Ascending aorta (tissue), 2 donors: Measurements from ENCODE around the gene PTPN1. TPM values are rescaled to one million over a fixed set of nuclear protein-coding genes. Genes with fewer than 3 reads are reported as not detected.

Experiments
- DNase-seq, 2 donors: peaks; one replicate each; pipeline ENCODE4 v3.0.0-alpha.2; 2019; ENCODE audit warnings: low spot score in 2 of 2
- H3K27ac ChIP-seq, 2 donors: fragments of 200-600 bp; sonication (generic); one replicate each; pipeline ENCODE4 v1.5.1; 2016 to 2017; ENCODE audit warnings: mild to moderate bottlenecking in 1 of 2
- H3K27me3 ChIP-seq: fragments of 200-600 bp; sonication (generic); one replicate; pipeline ENCODE4 v1.5.1; 2017
- H3K36me3 ChIP-seq, 2 donors: fragments of 200-600 bp; sonication (generic); one replicate each; pipeline ENCODE4 v1.5.1; 2016
- H3K4me1 ChIP-seq, 2 donors: fragments of 200-600 bp; sonication (generic); one replicate each; pipeline ENCODE4 v1.5.1; 2016 to 2017; ENCODE audit warnings: mild to moderate bottlenecking in 1 of 2
- H3K4me3 ChIP-seq, 2 donors: fragments of 200-600 bp; sonication (generic); one replicate each; pipeline ENCODE4 v1.5.1; 2016 to 2017; ENCODE audit warnings: mild to moderate bottlenecking in 1 of 2
- H3K9me3 ChIP-seq, 2 donors: fragments of 200-600 bp; sonication (generic); one replicate each; pipeline ENCODE4 v1.5.1; 2016
- CTCF ChIP-seq, 3 experiments: fragments of 200-600 bp in 2 of 3; fragments of 450-650 bp in 1 of 3; sonication (generic) in 2 of 3; IDR thresholded peaks; one replicate each; pipeline ENCODE4 v1.5.1; 2016 to 2019; ENCODE audit warnings: antibody characterized with exemption in 3 of 3, mild to moderate bottlenecking in 1 of 3, moderate library complexity in 1 of 3
- intact Hi-C: fragments of 100-400 bp; cut with DNase I; formaldehyde crosslinking; loops from one replicate; pipeline ENCODE4 v1.15.1; 2023
- total RNA-seq: library from RNA; depleted of rRNA; stranded (reverse); fragments of >200 nt; gene quantifications from one replicate; pipeline ENCODE4 v1.1.0, GENCODE V29; 2016

Gene PTPN1
- total RNA-seq, 1 donor from 2014 or later: 30.2 TPM

- H3K27ac ChIP-seq: no peak overlapping the region
- H3K36me3 ChIP-seq: no peaks in the 10 kb centered on the region
- H3K4me3 ChIP-seq: no peak overlapping the region
- DNase-seq: no peak
- no peaks in the 10 kb centered on the region for H3K4me1 ChIP-seq
- H3K27me3 ChIP-seq: no peaks in the 10 kb centered on the region
- no peak for TF ChIP-seq CTCF (IDR thresholded peaks at IDR 0.05)
- intact Hi-C loops: no loop called here
- no peaks in the 10 kb centered on the region for H3K9me3 ChIP-seq
Observed at GRCh38 chr20:50602432-50603088, 92.4 kb downstream of the PTPN1 start.

GRCh38 chr20:50604451-50604850 is 94.3 kb downstream of the PTPN1 start:
- intact Hi-C loops: no loop called here
- H3K27ac ChIP-seq: no peak overlapping the region
- TF ChIP-seq CTCF (IDR thresholded peaks at IDR 0.05): no peak
- no peaks in the 10 kb centered on the region for H3K36me3 ChIP-seq
- H3K9me3 ChIP-seq: no peaks in the 10 kb centered on the region
- no peak overlapping the region for H3K4me3 ChIP-seq
- no peaks in the 10 kb centered on the region for H3K27me3 ChIP-seq
- no peak for DNase-seq
- no peaks in the 10 kb centered on the region for H3K4me1 ChIP-seq

- TF ChIP-seq CTCF (IDR thresholded peaks at IDR 0.05): no peak
- Histone ChIP-seq H3K27me3 (no peaks in the 10 kb centered on the region), H3K4me1 (no peaks in the 10 kb centered on the region), H3K9me3 (no peaks in the 10 kb centered on the region), H3K36me3 (no peaks in the 10 kb centered on the region), H3K27ac (no peak overlapping the region), H3K4me3 (no peak overlapping the region)
- no peak for DNase-seq
- intact Hi-C loops: no loop called here
Observed at GRCh38 chr20:50605136-50605535, 95.0 kb downstream of the PTPN1 start.

GRCh38 chr20:50607436-50607835 is 97.3 kb downstream of the PTPN1 start:
- H3K9me3 ChIP-seq: no peaks in the 10 kb centered on the region
- DNase-seq: no peak
- no peak overlapping the region for H3K4me3 ChIP-seq
- no peak overlapping the region for H3K27ac ChIP-seq
- H3K4me1 ChIP-seq: no peaks in the 10 kb centered on the region
- no peaks in the 10 kb centered on the region for H3K27me3 ChIP-seq
- no peaks in the 10 kb centered on the region for H3K36me3 ChIP-seq
- no peak for TF ChIP-seq CTCF (IDR thresholded peaks at IDR 0.05)
- intact Hi-C loops: no loop called here

GRCh38 chr20:50607850-50608749 is 97.9 kb downstream of the PTPN1 start:
- Histone ChIP-seq H3K4me3 (no peak overlapping the region), H3K4me1 (no peaks in the 10 kb centered on the region), H3K9me3 (no peaks in the 10 kb centered on the region), H3K27me3 (no peaks in the 10 kb centered on the region), H3K27ac (no peak overlapping the region), H3K36me3 (no peaks in the 10 kb centered on the region)
- DNase-seq: no peak
- no peak for TF ChIP-seq CTCF (IDR thresholded peaks at IDR 0.05)
- intact Hi-C loops: no loop called here
